ENCODE measurements around the gene RNF220.

RNF220 gene

GRCh38 chr1:44523593-44524591 lies 118.8 kb downstream of the RNF220 start:
- DNase-seq (ENCODE audit: low read depth) = no peak

- DNase-seq (ENCODE audit: low read depth) = no peak
Observed at GRCh38 chr1:44524655-44525500, 119.8 kb downstream of the RNF220 start.

GRCh38 chr1:44526295-44527073 lies 121.4 kb downstream of the RNF220 start:
- DNase-seq (ENCODE audit: low read depth) = no peak

GRCh38 chr1:44531785-44532566 lies 126.9 kb downstream of the RNF220 start:
- no peak for DNase-seq (ENCODE audit: low read depth)

- no peak for DNase-seq (ENCODE audit: low read depth)
Observed at GRCh38 chr1:44532567-44532944, 127.5 kb downstream of the RNF220 start.

GRCh38 chr1:44534771-44535170 lies 129.7 kb downstream of the RNF220 start:
- no peak for DNase-seq (ENCODE audit: low read depth)

- no peak for DNase-seq (ENCODE audit: low read depth)
Observed at GRCh38 chr1:44536357-44537209, 131.5 kb downstream of the RNF220 start.

- DNase-seq (ENCODE audit: low read depth) = no peak
Observed at GRCh38 chr1:44537538-44537937, 132.5 kb downstream of the RNF220 start.

GRCh38 chr1:44537956-44538355 lies 132.9 kb downstream of the RNF220 start:
- DNase-seq (ENCODE audit: low read depth) = no peak

GRCh38 chr1:44539991-44540730 lies 135.1 kb downstream of the RNF220 start:
- no peak for DNase-seq (ENCODE audit: low read depth)

GRCh38 chr1:44542420-44543063 lies 137.5 kb downstream of the RNF220 start:
- no peak for DNase-seq (ENCODE audit: low read depth)

GRCh38 chr1:44543064-44543744 lies 138.1 kb downstream of the RNF220 start:
- DNase-seq (ENCODE audit: low read depth) = no peak

GRCh38 chr1:44543786-44544185 lies 138.7 kb downstream of the RNF220 start:
- DNase-seq (ENCODE audit: low read depth) = no peak

- DNase-seq (ENCODE audit: low read depth) = no peak
Observed at GRCh38 chr1:44544960-44545359, 139.9 kb downstream of the RNF220 start.

GRCh38 chr1:44545961-44546360 lies 140.9 kb downstream of the RNF220 start:
- DNase-seq (ENCODE audit: low read depth) = no peak

GRCh38 chr1:44546403-44547053 lies 141.5 kb downstream of the RNF220 start:
- no peak for DNase-seq (ENCODE audit: low read depth)

- no peak for DNase-seq (ENCODE audit: low read depth)
Observed at GRCh38 chr1:44547361-44547760, 142.3 kb downstream of the RNF220 start.

GRCh38 chr1:44547837-44548236 lies 142.8 kb downstream of the RNF220 start:
- DNase-seq (ENCODE audit: low read depth) = no peak
